Skeletal muscle satellite cell (primary cell): Measurements from ENCODE around the gene RFESD.
"Not testable (repeated sequence)": the region's sequence is repeated elsewhere in the genome, so short reads cannot be mapped to it uniquely, and the experiment has no call there.

Experiments
- H3K27me3 ChIP-seq: 2 replicates; pipeline ENCODE4 v1.7.0; 2013; ENCODE audit warnings: low read length; ENCODE audit not compliant: control insufficient read depth, insufficient read depth
- H3K36me3 ChIP-seq: 2 replicates; pipeline ENCODE4 v1.7.0; 2013; ENCODE audit warnings: mild to moderate bottlenecking, control low read depth, low read length; ENCODE audit not compliant: insufficient read depth
- H3K4me1 ChIP-seq: 2 replicates; pipeline ENCODE4 v1.7.0; 2013; ENCODE audit warnings: low read length; ENCODE audit not compliant: control insufficient read depth, insufficient read depth
- H3K4me2 ChIP-seq: 2 replicates; pipeline ENCODE4 v1.7.0; 2013; ENCODE audit warnings: mild to moderate bottlenecking, low read length
- H3K4me3 ChIP-seq: 2 replicates; pipeline ENCODE4 v1.7.0; 2013; ENCODE audit warnings: low read length
- H3K9ac ChIP-seq: 2 replicates; pipeline ENCODE4 v1.7.0; 2013; ENCODE audit warnings: mild to moderate bottlenecking, low read depth, low read length, moderate library complexity
- H3K9me3 ChIP-seq: replicated peaks from 2 replicates; pipeline ENCODE4 v1.7.0; 2013; ENCODE audit warnings: mild to moderate bottlenecking, control low read depth, low read length

Gene RFESD

GRCh38 chr5:95697781-95698681 is 51.5 kb downstream of the RFESD start:
- no peak overlapping the region for H3K9ac ChIP-seq
- H3K4me1 ChIP-seq, result no peaks in the 10 kb centered on the region
- no peak overlapping the region for H3K4me2 ChIP-seq
- H3K4me3 ChIP-seq, result no peak overlapping the region
- no peaks in the 10 kb centered on the region for H3K9me3 ChIP-seq
- H3K36me3 ChIP-seq, result no peaks in the 10 kb centered on the region
- H3K27me3 ChIP-seq, result no peaks in the 10 kb centered on the region

- no peaks in the 10 kb centered on the region for H3K9me3 ChIP-seq
- no peaks in the 10 kb centered on the region for H3K36me3 ChIP-seq
- no peaks in the 10 kb centered on the region for H3K27me3 ChIP-seq
- no peaks in the 10 kb centered on the region for H3K4me1 ChIP-seq
- H3K4me2 ChIP-seq, result no peak overlapping the region
- H3K9ac ChIP-seq, result no peak overlapping the region
- H3K4me3 ChIP-seq, result no peak overlapping the region
Measured at GRCh38 chr5:95699337-95699736, 52.8 kb downstream of the RFESD start.

- H3K9me3 ChIP-seq, result no peaks in the 10 kb centered on the region
- H3K4me1 ChIP-seq, result no peaks in the 10 kb centered on the region
- H3K36me3 ChIP-seq, result no peaks in the 10 kb centered on the region
- no peak overlapping the region for H3K4me2 ChIP-seq
- no peak overlapping the region for H3K4me3 ChIP-seq
- no peaks in the 10 kb centered on the region for H3K27me3 ChIP-seq
- H3K9ac ChIP-seq, result no peak overlapping the region
Measured at GRCh38 chr5:95701074-95701473, 54.5 kb downstream of the RFESD start.

GRCh38 chr5:95704150-95704549 is 57.6 kb downstream of the RFESD start:
- no peak overlapping the region for H3K4me3 ChIP-seq
- H3K4me2 ChIP-seq, result no peak overlapping the region
- no peak overlapping the region for H3K9ac ChIP-seq
- H3K27me3 ChIP-seq, result no peaks in the 10 kb centered on the region
- no peaks in the 10 kb centered on the region for H3K9me3 ChIP-seq
- H3K36me3 ChIP-seq, result no peaks in the 10 kb centered on the region
- H3K4me1 ChIP-seq, result no peaks in the 10 kb centered on the region

GRCh38 chr5:95706196-95706595 is 59.6 kb downstream of the RFESD start:
- H3K4me2 ChIP-seq, H3K36me3 ChIP-seq, H3K9ac ChIP-seq, H3K4me3 ChIP-seq, H3K4me1 ChIP-seq, H3K27me3 ChIP-seq, H3K9me3 ChIP-seq: not testable (repeated sequence)

- Histone ChIP-seq H3K4me1 (peaks cover 12% of the 10 kb centered on the region), H3K9me3 (no peaks in the 10 kb centered on the region), H3K27me3 (no peaks in the 10 kb centered on the region), H3K4me3 (no peak overlapping the region), H3K4me2 (no peak overlapping the region), H3K9ac (no peak overlapping the region), H3K36me3 (no peaks in the 10 kb centered on the region)
Measured at GRCh38 chr5:95707055-95707454, 60.5 kb downstream of the RFESD start.
